GM21825 (cell line): ENCODE data around the gene SELE.
"Not testable (repeated sequence)": the region's sequence is repeated elsewhere in the genome, so short reads cannot be mapped to it uniquely, and the experiment has no call there.

Experiments
- ATAC-seq: cut with Tn5 transposase; IDR thresholded peaks from one replicate; pipeline ENCODE4 v1.9.1; 2021; ENCODE audit warnings: mild to moderate bottlenecking, moderate library complexity; ENCODE audit not compliant: unreplicated experiment

SELE gene

DNA sequence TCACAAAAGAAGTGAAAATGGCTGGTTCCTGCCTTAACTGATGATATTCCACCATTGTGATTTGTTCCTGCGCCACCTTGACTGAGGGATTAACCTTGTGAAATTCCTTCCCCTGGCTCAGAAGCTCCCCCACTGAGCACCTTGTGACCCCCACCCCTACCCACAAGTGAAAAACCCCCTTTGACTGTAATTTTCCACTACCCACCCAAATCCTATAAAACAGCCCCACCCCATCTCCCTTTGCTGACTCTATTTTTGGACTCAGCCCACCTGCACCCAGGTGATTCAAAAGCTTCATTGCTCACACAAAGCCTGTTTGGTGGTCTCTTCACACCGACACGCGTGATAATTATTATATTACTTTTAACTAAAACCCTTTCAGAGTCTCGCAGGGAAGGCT lies 45.5 kb downstream of the SELE start:
- not testable (repeated sequence) for ATAC-seq

DNA sequence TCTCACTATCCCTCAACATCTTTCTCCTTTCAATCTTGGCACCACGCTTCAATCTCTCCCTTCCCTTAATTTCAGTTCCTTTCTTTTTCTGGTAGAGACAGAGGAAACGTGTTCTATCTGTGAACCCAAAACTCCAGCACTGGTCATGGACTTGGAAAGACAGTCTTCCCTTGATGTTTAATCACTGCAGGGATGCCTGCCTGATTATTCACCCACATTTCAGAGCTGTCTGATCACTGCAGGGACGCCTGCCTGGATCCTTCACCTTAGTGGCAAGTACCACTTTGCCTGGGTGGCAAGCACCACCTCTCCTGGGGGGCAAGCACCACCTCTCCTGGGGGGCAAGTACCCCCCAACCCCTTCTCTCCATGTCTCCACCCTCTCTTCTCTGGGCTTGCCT lies 50.2 kb downstream of the SELE start:
- no peak for ATAC-seq

DNA sequence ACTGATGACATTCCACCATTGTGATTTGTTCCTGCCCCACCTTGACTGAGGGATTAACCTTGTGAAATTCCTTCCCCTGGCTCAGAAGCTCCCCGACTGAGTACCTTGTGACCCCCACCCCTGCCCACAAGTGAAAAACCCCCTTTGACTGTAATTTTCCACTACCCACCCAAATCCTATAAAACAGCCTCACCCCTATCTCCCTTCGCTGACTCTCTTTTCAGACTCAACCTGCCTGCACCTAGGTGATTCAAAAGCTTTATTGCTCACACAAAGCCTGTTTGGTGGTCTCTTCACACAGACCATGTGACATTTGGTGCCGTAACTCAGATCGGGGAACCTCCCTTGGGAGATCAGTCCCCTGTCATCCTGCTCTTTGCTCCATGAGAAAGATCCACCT lies 50.7 kb downstream of the SELE start:
- not testable (repeated sequence) for ATAC-seq

DNA sequence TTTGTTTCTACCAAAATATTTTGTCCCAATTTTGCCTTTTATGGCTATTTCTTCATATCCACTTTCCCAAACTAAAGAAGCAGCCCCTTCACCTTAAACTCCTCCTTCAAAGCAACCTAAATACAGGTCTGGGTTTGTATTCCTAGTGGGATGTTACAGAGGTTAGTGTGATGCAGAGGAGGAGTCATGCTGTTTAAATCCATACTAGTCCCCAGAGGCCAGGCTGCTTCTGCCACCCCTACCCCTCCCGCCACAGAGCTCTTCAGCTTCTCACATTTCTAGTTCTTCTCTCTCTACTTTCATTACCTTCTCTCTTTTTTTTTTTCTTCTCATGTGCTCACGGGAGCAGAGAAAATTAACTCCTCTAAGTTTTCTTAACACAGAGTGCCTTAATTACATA lies 51.8 kb downstream of the SELE start:
- no peak for ATAC-seq

DNA sequence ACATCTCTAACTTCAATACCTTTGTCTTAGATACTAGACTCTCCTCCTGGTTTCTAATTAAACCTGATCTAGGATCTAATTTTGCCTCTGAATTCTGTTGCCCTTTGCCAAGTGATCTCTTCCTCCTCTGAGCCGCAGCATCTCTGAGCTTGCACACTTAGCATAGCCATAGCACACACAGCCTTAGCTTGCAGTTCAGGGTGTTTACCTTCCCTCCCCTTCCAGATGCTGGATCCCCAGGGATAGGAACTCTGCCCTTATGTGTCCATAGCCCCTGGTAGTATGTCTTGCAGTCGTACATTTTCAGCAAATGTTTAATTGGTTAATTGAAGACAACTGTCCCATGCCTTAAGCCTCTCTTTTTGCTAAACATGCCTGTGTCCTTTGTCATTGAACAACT lies 52.7 kb downstream of the SELE start:
- peak; percentile 30 for ATAC-seq

DNA sequence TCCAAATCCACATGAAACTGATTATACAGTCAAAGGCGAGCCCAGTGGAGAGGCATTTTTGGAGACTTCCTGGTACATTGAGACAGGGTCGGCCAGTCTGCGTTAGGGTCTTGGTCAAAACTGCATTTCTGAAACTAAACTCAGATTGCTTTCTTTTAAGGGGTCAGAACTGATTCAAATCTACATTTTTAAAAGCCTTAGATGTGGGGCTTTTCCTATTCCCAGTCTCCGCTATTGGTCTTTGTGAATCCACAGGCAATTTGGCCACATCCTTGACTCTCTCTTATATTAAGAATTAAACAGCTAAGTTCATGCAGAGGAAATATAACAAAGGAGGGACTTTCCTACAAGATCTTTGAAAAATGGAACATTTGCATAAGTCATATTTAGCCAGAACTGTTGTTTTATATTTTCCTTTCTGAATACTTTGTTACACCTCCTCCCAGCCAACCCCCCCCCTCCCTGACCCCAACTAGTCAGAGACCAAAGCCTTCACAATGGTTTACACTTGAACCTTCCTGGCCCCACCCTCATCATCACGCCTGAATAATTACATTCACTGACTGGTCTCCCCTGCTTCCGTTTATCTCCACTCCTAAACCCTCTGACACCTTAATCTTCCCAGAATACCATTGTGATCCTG lies 53.4 kb downstream of the SELE start:
- ATAC-seq: peak; percentile 70

DNA sequence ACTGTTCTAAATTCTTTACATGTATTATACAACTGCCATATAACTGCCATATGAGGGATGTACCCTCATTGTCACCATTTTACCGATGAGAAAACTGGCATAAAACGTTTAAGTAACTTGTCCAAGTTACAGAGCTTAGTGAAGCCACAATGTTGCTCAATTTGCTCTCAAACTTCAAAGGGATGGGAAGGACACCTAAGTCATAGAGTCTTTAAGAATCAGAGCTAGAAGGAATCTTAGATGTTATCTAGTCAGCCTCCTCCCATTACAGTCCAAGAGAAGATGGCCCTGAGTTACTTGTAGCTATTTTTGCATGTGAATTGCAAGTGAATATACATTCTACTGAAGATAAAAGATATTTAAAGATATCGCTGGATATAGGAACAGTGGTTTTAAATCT lies 54.2 kb downstream of the SELE start:
- no peak for ATAC-seq

DNA sequence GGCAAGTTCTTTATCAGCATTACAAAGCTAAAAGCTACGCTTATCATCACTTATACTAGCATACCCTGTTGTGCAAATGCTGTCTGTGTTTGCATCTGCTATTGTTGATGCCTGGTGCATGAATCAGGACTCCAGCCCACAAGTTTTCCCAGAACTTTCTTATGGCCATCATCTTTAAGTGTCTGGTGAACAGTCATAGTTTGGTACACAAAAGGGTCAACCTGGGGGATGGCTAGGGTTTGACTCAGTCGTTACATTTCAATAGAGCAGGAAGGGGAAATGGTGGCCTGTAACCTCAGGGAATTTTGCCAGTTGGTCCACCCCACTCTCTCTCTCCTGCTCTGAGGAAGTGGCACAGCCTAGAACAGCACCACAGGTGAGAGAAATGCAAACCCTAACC lies 57.9 kb downstream of the SELE start:
- no peak for ATAC-seq
